B cell (primary cell): ENCODE results near the gene COL19A1. TPM values are rescaled to one million over a fixed set of nuclear protein-coding genes. Genes with fewer than 3 reads are reported as not detected.

Source experiments
- ATAC-seq: fragments of 200-7000 bp; cut with Tn5 transposase; one replicate; pipeline ENCODE4 v1.10.0; 2021; ENCODE audit warnings: low read depth, mild to moderate bottlenecking, moderate number of reproducible peaks, moderate library complexity
- CTCF ChIA-PET: fragments of 350-600 bp; sonication (Branson Sonifier 250); formaldehyde crosslinking; loops from one replicate; lab custom pipeline; 2021; ENCODE audit warnings: antibody characterized with exemption, inconsistent platforms; lab: Charles Lee
- POLR2A ChIA-PET: fragments of 350-600 bp; sonication (Branson Sonifier 250); formaldehyde crosslinking; loops from one replicate; lab custom pipeline; 2021; ENCODE audit warnings: antibody characterized with exemption; lab: Charles Lee
- DNase-seq: peaks from one replicate; pipeline ENCODE4 v3.0.0; 2013
- H2AFZ ChIP-seq: 2 replicates; pipeline ENCODE4 v1.6.1; 2012; ENCODE audit warnings: mild to moderate bottlenecking, low read depth, low read length; ENCODE audit not compliant: insufficient read depth, poor library complexity, severe bottlenecking
- H3K27ac ChIP-seq, 2 donors: 1 replicate in 1 of 2; 2 replicates in 1 of 2; pipeline ENCODE4 v1.5.1; 2012 to 2013; ENCODE audit warnings: low read length in 2 of 2, mild to moderate bottlenecking in 2 of 2, moderate library complexity in 1 of 2
- H3K27me3 ChIP-seq, 4 experiments: fragments of 200-600 bp in 1 of 4; sonication (generic) in 1 of 4; replicated peaks in 1 of 4; 1 replicate in 2 of 4; 2 replicates in 2 of 4; pipeline versions ENCODE4 v1.6.1 to v1.7.0; 2013 to 2016; ENCODE audit warnings: low read length in 3 of 4, mild to moderate bottlenecking in 2 of 4, mixed read lengths in 1 of 4, moderate library complexity in 1 of 4; ENCODE audit not compliant: insufficient read depth in 4 of 4, control insufficient read depth in 3 of 4; ENCODE audit errors: control extremely low read depth in 1 of 4
- H3K36me3 ChIP-seq, 2 experiments: replicated peaks in 1 of 2; 1 replicate in 1 of 2; 2 replicates in 1 of 2; pipeline versions ENCODE4 v1.6.1 to v1.7.1; 2013; ENCODE audit warnings: low read length in 1 of 2; ENCODE audit not compliant: insufficient read depth in 2 of 2, control insufficient read depth in 1 of 2; ENCODE audit errors: control extremely low read depth in 1 of 2, extremely low read depth in 1 of 2
- H3K4me1 ChIP-seq, 2 donors: fragments of 200-600 bp in 1 of 2; sonication (generic) in 1 of 2; 1 replicate in 1 of 2; 2 replicates in 1 of 2; pipeline versions ENCODE4 v1.5.1 to v1.6.1; 2013 to 2017; ENCODE audit warnings: low read length in 2 of 2; ENCODE audit not compliant: control insufficient read depth in 2 of 2, insufficient read depth in 2 of 2
- H3K4me2 ChIP-seq: replicated peaks from 2 replicates; pipeline ENCODE3; 2012; ENCODE audit warnings: mild to moderate bottlenecking, low read depth, low read length; ENCODE audit not compliant: poor library complexity, severe bottlenecking
- H3K4me3 ChIP-seq, 5 experiments: fragments of 200-600 bp in 1 of 5; sonication (generic) in 1 of 5; 1 replicate in 3 of 5; 2 replicates in 2 of 5; pipeline versions ENCODE4 v1.5.1 to v1.7.0; 2011 to 2016; ENCODE audit warnings: low read length in 4 of 5, mild to moderate bottlenecking in 4 of 5, low read depth in 2 of 5, control low read depth in 1 of 5, moderate library complexity in 1 of 5; ENCODE audit not compliant: insufficient read depth in 1 of 5; ENCODE audit errors: control extremely low read depth in 1 of 5, extremely low read depth in 1 of 5
- H3K79me2 ChIP-seq: fragments of 200-600 bp; sonication (generic); one replicate; pipeline ENCODE4 v1.6.0; 2016; ENCODE audit warnings: low read length; ENCODE audit not compliant: control insufficient read depth, insufficient read depth
- H3K9ac ChIP-seq: fragments of 200-600 bp; sonication (generic); 2 replicates; pipeline ENCODE4 v1.6.1; 2017; ENCODE audit warnings: mild to moderate bottlenecking, low read length, moderate library complexity
- H3K9me3 ChIP-seq, 3 donors: one replicate each; pipeline versions ENCODE4 v1.6.1 to v1.7.1; 2013; ENCODE audit warnings: low read length in 2 of 3; ENCODE audit not compliant: control insufficient read depth in 2 of 3, insufficient read depth in 1 of 3; ENCODE audit errors: control extremely low read depth in 1 of 3
- H4K20me1 ChIP-seq: 2 replicates; pipeline ENCODE4 v1.6.0; 2012; ENCODE audit warnings: mild to moderate bottlenecking, low read length; ENCODE audit not compliant: insufficient read depth, control insufficient read depth, poor library complexity, severe bottlenecking
- H3K27ac Mint-ChIP-seq: one replicate; pipeline ENCODE4 v1.8.0; 2021; ENCODE audit warnings: mixed read lengths
- H3K27me3 Mint-ChIP-seq: one replicate; pipeline ENCODE4 v1.8.0; 2021; ENCODE audit warnings: mixed read lengths
- H3K4me1 Mint-ChIP-seq: one replicate; pipeline ENCODE4 v1.8.0; 2021; ENCODE audit warnings: mixed read lengths
- H3K4me3 Mint-ChIP-seq: one replicate; pipeline ENCODE4 v1.8.0; 2021; ENCODE audit warnings: mixed read lengths
- H3K9me3 Mint-ChIP-seq: one replicate; pipeline ENCODE4 v1.8.0; 2022; ENCODE audit warnings: mixed read lengths; ENCODE audit not compliant: insufficient read depth
- CTCF ChIP-seq: fragments of 200-600 bp; IDR thresholded peaks from one replicate; pipeline ENCODE4 v1.8.0; 2022; ENCODE audit warnings: antibody characterized with exemption, mild to moderate bottlenecking
- EZH2 ChIP-seq: IDR thresholded peaks from 2 replicates; pipeline ENCODE4 v1.6.1; 2012; ENCODE audit warnings: borderline replicate concordance, low read depth, mild to moderate bottlenecking, moderate library complexity, low read length; ENCODE audit not compliant: insufficient read depth, poor library complexity, severe bottlenecking
- WGBS: methylation state at CpG from one replicate; pipeline ENCODE4 v1.1.5; 2013; ENCODE audit warnings: missing lambda C conversion rate; ENCODE audit not compliant: insufficient coverage; 5-methylcytosine and 5-hydroxymethylcytosine counted together
- intact Hi-C: fragments of 100-400 bp; cut with micrococcal nuclease; formaldehyde crosslinking; loops from one replicate; pipeline ENCODE4 v1.10.0; 2022
- polyA plus RNA-seq: library from polyadenylated mRNA; depleted of rRNA; stranded (reverse); fragments of >200 nt; gene quantifications from 2 replicates; pipeline ENCODE4 v1.2.3, GENCODE V29; 2012
- total RNA-seq, 2 donors: library from RNA; stranded (reverse); fragments of 120-200 nt in 1 of 2; gene quantifications; 1 replicate in 1 of 2; 2 replicates in 1 of 2; pipeline versions ENCODE4 v1.2.3 to v1.2.4, GENCODE V29; 2013 to 2022

Gene COL19A1
- total and polyA plus RNA-seq, 2 donors (not counting 1 experiment from before 2014, with no cell fraction given): 14.6 to 61.4 TPM

DNA sequence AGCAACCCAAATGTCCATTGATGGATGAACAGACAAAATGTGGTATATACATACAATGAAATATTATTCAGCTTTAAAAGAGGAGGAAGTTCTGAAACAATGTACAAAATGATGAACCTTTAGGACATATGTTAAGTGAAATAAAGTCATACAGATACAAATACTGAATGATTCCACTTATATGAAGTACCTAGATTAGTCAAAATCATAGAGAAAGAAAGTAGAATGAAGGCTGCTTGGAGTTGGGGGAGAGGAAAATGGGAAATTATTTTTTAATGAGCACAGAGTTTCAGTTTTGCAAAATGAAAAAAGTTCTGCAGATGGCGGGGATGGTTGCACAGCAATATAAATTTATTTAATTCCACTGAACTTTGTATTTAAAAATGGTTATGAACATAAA is 12.4 kb downstream of the COL19A1 start:
- H3K9me3 ChIP-seq: peaks cover 0 to 6% (median 0%) of the 10 kb centered on the region in 3 donors
- H3K9ac ChIP-seq: no peak overlapping the region
- ChIA-PET POLR2A (interaction anchor here (1.4 kb wide), 1 partner anchor 11 kb away, joined by 8 read pairs; no protein-coding TSS in a partner anchor), CTCF (interaction anchor here (1.0 to 8.3 kb wide), 2 partner anchors 12 to 63 kb away, joined by 3 to 66 read pairs; partner anchors contain the start of gene COL19A1)
- no peak overlapping the region for H2AFZ ChIP-seq
- H3K4me2 ChIP-seq: peak overlapping the region; percentile 86
- H3K27me3 ChIP-seq: no peaks in the 10 kb centered on the region
- no peak for ATAC-seq
- no peaks in the 10 kb centered on the region for H4K20me1 ChIP-seq
- Mint-ChIP-seq H3K4me1 (peaks cover 63% of the 10 kb centered on the region), H3K27ac (peak overlapping the region; percentile 76), H3K4me3 (peak overlapping the region; percentile 32), H3K9me3 (peaks cover 5% of the 10 kb centered on the region), H3K27me3 (no peaks in the 10 kb centered on the region)
- WGBS: no CpG with 5 or more reads among the region's 1 CpG
- peaks cover 67% of the 10 kb centered on the region for H3K79me2 ChIP-seq
- peak overlapping the region in 1 of 2 donors; percentile 100 for H3K27ac ChIP-seq
- no peak for DNase-seq
- peaks cover 51 to 70% of the 10 kb centered on the region in 2 donors for H3K4me1 ChIP-seq
- H3K4me3 ChIP-seq: no peak overlapping the region
- intact Hi-C loops: no loop called here
- TF ChIP-seq EZH2: no peak
- no peak for TF ChIP-seq CTCF
- peaks cover 0 to 11% of the 10 kb centered on the region in 2 experiments for H3K36me3 ChIP-seq

DNA sequence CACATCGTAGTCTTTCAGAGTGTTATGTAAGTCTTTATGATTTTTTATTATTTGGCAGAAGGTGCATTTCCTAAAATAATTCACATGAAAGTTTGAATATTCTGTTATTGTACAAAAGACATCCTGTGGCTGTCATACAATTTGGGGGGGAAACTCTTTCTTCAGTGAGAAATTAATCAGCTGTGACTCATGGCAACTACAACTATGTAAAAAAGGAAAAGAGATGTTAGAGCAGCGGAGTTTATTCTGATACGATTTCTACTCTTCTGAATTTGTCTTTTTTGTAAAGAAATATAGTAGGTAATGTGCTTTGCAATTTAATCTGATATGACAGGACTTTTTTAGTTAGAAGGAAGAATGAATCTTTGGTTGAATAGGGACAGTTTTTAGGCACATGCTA is 14.2 kb downstream of the COL19A1 start:
- WGBS: no CpG with 5 or more reads among the region's 3 CpGs
- DNase-seq (peak; percentile 70), ATAC-seq (no peak)
- Mint-ChIP-seq H3K9me3 (no peaks in the 10 kb centered on the region), H3K4me3 (peak overlapping the region; percentile 84), H3K27me3 (no peaks in the 10 kb centered on the region), H3K27ac (peak overlapping the region; percentile 95), H3K4me1 (peaks cover 64% of the 10 kb centered on the region)
- H2AFZ ChIP-seq: peak overlapping the region; percentile 23
- H3K4me2 ChIP-seq: peak overlapping the region; percentile 86
- peak overlapping the region; percentile 99 to 100 for H3K27ac ChIP-seq
- CTCF ChIA-PET: interaction anchor here (0.8 to 8.3 kb wide), 5 partner anchors 10 to 84 kb away, joined by 3 to 66 read pairs (median 3); partner anchors contain the start of genes COL19A1 and LMBRD1
- no peaks in the 10 kb centered on the region for H4K20me1 ChIP-seq
- peaks cover 0 to 11% of the 10 kb centered on the region in 2 experiments for H3K36me3 ChIP-seq
- H3K27me3 ChIP-seq: no peaks in the 10 kb centered on the region
- POLR2A ChIA-PET: interaction anchor here (2.0 to 3.0 kb wide), 2 partner anchors 14 to 84 kb away, joined by 11 to 38 read pairs; partner anchors contain the start of genes COL19A1 and LMBRD1
- intact Hi-C loops: loop anchor here (2.0 to 10.0 kb wide), 2 partner anchors 64 to 784 kb away; partner anchors contain the start of gene SMAP1
- H3K79me2 ChIP-seq: peaks cover 67% of the 10 kb centered on the region
- peaks cover 52 to 72% of the 10 kb centered on the region in 2 donors for H3K4me1 ChIP-seq
- TF ChIP-seq CTCF (no peak), EZH2 (no peak)
- H3K9ac ChIP-seq: peak overlapping the region; percentile 88
- H3K4me3 ChIP-seq: peak overlapping the region; percentile 6 to 67 (median 28)
- H3K9me3 ChIP-seq: peaks cover 0 to 6% (median 0%) of the 10 kb centered on the region in 3 donors
